IPS DF 4.7 (cell line): ENCODE data around the gene LYPLAL1.
"Not testable (repeated sequence)": the region's sequence is repeated elsewhere in the genome, so short reads cannot be mapped to it uniquely, and the experiment has no call there.

Source experiments
- DNase-seq: peaks from one replicate; pipeline ENCODE4 v3.0.0-alpha.2; 2013; ENCODE audit warnings: low spot score; ENCODE audit errors: extremely low read depth

Gene LYPLAL1

GRCh38 chr1:219210067-219210466 is 36.4 kb downstream of the LYPLAL1 start:
- no peak for DNase-seq

GRCh38 chr1:219215477-219215876 is 41.8 kb downstream of the LYPLAL1 start:
- no peak for DNase-seq

GRCh38 chr1:219220945-219221344 is 47.3 kb downstream of the LYPLAL1 start:
- DNase-seq = no peak

GRCh38 chr1:219223496-219223895 is 49.8 kb downstream of the LYPLAL1 start:
- no peak for DNase-seq

- DNase-seq = no peak
Observed at GRCh38 chr1:219226196-219226595, 52.5 kb downstream of the LYPLAL1 start.

- DNase-seq = no peak
Observed at GRCh38 chr1:219227360-219228057, 53.8 kb downstream of the LYPLAL1 start.

GRCh38 chr1:219228058-219228419 is 54.4 kb downstream of the LYPLAL1 start:
- DNase-seq = no peak

GRCh38 chr1:219232890-219233289 is 59.2 kb downstream of the LYPLAL1 start:
- DNase-seq = no peak

- DNase-seq = no peak
Observed at GRCh38 chr1:219235903-219236481, 62.3 kb downstream of the LYPLAL1 start.

- DNase-seq = no peak
Observed at GRCh38 chr1:219236933-219237610, 63.4 kb downstream of the LYPLAL1 start.

- DNase-seq = no peak
Observed at GRCh38 chr1:219239518-219239917, 65.8 kb downstream of the LYPLAL1 start.

GRCh38 chr1:219244864-219245263 is 71.2 kb downstream of the LYPLAL1 start:
- no peak for DNase-seq

- no peak for DNase-seq
Observed at GRCh38 chr1:219247441-219247840, 73.8 kb downstream of the LYPLAL1 start.

- not testable (repeated sequence) for DNase-seq
Observed at GRCh38 chr1:219250468-219250867, 76.8 kb downstream of the LYPLAL1 start.

- no peak for DNase-seq
Observed at GRCh38 chr1:219257751-219258150, 84.1 kb downstream of the LYPLAL1 start.

- no peak for DNase-seq
Observed at GRCh38 chr1:219261454-219261853, 87.8 kb downstream of the LYPLAL1 start.
